Measurements from ENCODE around the gene KCNT1.

- TF ChIP-seq EZH2 (IDR thresholded peaks at IDR 0.05; ENCODE audit: borderline replicate concordance) (no peak), CTCF (IDR thresholded peaks at IDR 0.05; ENCODE audit: poor library complexity) (no peak), EZH2phosphoT487 (IDR thresholded peaks at IDR 0.05; ENCODE audit: low read depth, severe bottlenecking, unreplicated experiment) (no peak)
Observed at GRCh38 chr9:135818718-135819475, 116.9 kb downstream of the KCNT1 start.

Data from hepatocyte (in vitro differentiated cells).